GM21737 (cell line): ENCODE results near the gene CREG1.
"Not testable (repeated sequence)": the region's sequence is repeated elsewhere in the genome, so short reads cannot be mapped to it uniquely, and the experiment has no call there.

Source experiments
- ATAC-seq: cut with Tn5 transposase; IDR thresholded peaks from one replicate; pipeline ENCODE4 v1.9.1; 2021; ENCODE audit warnings: mild to moderate bottlenecking, moderate library complexity; ENCODE audit not compliant: unreplicated experiment

The CREG1 gene

DNA sequence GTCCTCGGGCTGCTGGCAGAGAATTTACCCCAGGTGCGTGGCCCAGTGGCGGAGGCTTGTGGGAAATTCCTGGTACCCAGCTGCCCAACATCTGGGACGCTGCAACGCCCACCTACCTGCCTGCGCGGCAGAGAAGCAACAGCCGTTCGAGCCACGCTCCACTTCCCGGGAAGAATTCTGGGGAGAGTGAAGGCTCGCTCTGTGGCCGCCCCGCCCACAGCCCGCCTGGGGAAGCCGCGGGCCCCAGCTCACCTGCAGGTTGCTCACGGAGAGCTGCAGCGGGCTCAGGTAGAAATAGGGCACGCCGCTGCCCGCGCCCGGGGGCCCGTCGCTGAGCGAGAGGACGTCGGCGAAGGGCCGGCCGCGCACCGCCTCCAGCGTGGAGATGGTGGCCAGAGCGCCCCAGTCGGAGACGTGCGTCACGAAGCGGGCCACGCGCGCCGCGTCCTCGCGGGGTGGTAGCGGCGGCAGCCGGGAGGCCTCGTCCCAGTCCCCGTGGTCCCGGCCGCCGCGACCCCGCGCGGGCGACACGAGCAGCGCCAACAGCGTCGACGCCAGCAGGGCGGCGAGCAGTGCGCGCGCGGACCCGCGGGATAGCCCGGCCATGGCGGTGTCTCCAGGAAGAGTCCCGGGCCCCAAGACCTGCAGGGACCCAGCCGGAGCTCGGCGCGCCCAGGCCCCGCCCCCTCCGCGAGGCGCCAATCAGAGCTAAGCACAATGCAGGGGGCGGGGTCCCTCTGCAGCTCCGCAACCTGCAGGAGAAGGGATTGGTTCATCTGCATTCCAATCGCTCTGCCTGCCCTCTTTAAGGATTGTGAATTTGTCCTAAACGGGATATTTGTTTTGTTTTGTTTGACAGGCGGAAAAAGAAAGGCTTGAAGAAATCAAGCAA is at the start of gene CREG1:
Gene CREG1 (minus strand): TSS at position 627 of the 892 bp plus-strand sequence.
- ATAC-seq, result peak; percentile 98

DNA sequence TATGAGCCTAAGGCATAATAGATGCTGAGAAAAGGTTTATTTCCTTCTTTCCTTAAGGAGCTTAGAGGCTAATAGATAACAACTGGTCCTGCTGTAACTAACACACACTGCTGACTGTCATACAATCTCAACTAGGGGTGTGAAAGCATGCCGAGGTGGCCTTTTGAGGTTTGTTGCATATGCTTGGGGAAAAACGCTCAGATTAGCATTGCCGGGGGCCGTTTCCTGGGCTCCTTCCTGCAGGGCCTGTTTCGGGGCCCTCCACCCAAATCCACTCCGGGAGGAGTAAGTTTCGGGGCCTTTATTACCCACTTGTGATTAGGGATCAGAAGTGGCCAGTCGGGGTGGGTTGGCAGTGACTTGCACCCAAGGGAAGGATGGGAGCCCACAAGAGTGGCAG is 49.3 kb upstream of the CREG1 start:
- no peak for ATAC-seq

DNA sequence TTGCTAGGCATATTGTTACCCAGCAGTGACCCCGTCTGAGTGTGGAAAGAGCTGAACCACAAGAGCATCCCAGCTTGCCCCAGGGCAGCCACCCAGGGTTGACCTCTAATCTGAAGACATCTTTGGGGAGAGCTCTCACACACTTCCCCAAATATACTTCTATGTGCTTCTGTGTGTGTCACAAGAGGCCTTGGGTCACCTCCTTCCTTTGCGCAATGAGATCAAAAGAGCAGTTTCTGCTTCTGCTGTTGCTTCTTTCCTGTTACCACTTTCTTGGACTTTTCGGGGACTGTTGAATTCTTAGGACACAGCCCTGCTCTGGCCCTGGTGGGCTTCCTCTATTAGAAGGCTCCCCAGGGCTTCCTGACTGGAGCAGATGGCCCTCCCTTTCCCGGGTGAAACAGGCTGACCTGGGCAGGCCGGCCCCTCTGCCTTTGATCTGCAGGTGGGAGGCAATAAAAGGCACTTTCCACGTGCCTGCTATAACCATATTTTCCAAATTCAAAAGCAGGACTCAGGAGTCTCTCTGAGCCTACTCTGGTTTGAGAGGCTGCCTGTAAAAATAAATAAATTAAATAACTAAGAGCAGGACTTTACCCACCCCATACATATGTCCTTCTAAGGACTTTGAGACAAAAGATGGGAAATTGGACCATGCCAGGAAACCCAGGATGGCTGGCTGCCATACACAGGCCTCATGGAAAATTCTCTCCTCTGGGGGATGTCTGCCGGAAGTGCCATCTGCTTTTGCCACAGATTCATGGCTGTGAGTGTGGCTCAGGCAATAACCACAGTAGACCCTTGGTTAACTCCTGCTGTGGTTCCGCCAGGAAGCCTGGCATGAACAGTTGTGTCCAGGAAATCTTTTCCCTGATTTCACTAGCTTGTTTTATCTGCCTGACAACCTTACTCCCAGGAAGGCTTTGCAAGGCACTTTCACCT is 48.2 kb upstream of the CREG1 start:
- no peak for ATAC-seq

DNA sequence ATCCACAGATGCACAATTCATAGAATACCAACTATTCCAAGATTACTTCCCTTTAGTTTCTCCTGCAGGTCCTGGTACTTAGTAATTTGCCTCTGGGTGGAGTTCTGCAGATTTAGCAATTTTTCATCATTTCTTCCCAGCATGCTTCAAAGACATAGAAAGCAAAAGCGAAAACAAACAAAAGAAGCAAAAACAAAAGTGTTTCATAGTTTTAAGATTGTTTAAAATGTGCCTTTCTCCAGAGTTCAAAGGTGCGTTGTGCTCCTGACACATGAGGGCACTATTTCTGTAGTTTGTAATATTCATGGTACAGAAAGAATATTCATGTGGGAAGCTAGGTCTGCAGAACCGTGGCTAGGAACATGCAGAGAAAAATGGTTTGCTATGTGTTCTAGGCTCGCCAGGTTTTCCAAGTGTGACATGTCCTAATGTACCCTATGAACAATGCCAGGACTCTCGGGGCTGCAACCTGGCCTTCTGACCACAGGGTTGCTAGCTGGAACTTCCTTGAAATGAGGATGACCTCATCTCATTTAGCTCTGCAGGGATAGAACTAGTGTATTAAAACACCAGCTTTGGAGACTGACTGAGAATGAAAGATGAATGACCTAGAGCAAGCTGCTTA is 46.5 kb upstream of the CREG1 start:
- ATAC-seq, result peak; percentile 75

DNA sequence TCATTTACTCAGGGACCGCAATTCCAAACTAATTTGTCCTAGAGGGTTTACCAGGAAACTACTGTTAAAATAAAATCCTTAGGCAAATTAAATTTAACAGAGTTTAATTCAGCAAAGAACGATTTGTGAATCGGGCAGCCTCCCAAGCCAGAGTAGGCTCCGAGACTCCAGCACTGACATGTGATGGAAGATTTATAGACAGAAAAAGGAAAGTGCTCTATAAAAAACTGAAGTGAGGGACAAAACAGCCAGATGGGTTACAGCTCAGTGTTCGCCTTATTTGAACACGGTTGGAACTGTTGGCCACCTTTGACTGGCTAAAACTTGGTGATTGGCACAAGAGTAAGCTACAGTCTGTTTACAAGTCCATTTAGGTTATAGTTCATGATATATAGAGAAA is 41.3 kb upstream of the CREG1 start:
- ATAC-seq, result no peak

DNA sequence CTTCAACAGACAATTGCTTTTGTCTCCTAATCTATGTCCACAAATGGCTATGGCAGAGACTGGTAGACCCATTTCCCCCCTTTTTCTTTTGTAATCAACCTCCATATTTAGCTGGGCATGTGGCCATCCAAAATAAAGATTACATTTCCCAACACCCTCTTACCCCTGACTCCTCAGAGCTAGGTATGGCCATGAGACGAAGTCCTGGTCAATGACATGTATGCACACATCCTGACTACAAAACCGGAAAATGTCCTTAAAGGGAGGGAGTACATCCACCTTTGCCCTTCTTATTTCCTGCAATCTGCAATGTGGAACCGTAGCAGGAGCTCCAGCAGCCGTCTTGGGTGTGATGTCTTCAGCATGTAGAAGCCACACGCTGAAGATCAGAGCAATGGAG is 40.3 kb upstream of the CREG1 start:
- no peak for ATAC-seq

DNA sequence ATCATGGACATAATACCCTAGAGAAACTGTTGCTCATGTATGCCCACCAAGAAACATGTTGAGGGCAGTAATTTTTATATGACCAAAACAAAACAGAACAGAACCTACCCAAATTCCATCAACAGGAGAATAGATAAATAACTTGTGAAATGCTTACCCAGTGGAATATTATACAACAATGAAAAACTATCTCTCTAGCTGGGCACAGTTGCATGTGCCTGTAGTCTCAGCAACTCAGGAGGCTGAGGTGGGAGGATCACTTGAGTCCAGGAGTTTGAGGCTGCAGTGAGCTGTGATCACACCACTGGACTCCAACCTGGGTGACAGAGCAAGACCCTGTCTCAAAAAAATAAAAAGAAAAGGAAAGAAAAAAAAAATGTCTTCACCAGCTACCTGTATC is 38.9 kb upstream of the CREG1 start:
- no peak for ATAC-seq

DNA sequence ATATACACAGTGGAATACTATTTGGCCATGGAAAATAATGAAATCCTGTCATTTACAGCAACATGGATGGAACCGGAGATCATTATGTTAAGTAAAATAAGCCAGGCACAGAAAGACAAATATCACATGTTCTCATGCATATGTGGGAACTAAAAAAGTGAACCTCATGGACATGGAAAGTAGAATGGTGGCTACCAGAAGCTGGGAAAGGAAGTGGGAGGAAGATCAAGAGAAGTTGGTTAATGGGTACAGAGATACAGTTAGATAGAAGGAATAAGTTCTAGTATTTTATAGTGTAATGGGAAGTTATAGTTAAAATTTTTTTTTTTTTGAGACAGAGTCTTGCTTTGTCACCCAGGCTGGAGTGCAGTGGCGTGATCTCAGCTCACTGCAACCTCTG is 34.8 kb upstream of the CREG1 start:
- ATAC-seq, result no peak

DNA sequence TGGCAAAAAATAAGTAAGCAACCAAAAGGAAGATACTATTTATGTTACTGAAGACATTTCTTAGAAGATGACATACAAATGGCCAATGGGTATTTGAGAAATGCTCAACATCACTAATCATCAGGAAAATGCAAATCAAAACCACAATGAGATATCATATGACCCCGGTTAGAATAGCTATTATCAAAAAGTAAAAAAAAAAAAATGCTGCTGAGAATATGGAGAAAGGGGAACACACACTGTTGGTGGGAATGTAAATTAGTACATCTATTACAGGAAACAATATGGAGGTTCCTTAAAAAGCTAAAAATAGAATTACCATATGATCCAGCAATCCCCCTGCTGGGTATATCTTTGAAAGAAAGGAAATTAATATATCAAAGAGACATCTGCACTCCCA is 34.3 kb upstream of the CREG1 start:
- ATAC-seq, result no peak

DNA sequence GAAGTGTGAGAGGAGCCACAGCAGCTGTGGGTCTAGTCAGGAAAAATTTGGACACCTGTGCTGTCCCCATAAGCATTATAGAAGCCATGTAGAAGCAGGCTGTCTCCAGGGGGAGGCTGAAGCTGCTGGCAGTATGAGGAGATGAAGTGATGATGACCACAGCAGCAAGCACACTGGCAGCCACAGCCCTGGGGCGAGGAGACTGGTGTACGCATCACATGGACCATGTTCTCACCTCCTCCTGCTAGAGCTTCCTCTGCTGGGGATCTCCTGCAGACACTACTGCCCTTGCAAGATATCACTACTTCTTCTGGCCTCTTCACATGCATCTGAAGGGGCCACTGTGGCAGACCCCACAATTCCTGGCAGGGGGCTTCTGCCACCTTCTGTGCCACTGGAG is 33.8 kb upstream of the CREG1 start:
- ATAC-seq, result no peak

DNA sequence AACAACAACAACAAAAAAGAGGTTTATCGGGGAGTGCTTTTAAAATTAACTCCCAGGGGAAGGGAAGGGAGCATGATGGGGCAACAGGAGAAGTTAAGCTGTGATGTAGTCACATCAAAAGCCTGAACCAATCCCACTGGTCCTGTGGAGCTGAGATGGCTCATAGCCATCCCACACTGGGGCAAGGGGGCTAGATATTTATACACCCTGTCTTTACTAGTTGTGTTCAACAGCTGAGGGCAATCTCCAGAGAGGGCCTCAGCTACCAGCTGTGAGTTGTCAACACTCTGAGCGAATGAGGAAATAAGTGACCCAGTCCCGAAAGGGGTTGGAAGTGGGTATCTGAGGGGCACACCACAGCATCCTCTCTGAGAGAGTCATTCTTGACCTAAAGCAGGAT is 31.0 kb upstream of the CREG1 start:
- no peak for ATAC-seq

DNA sequence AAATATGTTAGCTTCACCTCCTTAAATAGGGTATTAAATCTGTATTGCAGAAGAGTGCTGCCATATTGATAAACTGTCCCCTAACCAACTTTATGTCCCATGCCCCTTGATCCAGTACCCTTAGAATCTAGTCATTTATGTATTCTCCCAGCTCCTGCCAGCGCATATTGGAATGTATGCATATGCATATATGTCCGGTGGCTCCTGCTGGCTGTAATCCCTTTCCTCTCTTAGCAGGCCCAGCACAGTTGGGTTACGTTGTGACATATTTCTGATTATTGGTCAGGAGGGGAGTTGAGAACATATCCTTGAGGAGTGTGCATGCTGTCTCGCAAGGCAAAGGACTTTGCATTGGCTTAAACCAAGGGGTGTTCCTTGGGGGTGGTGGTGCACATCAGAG is 29.2 kb upstream of the CREG1 start:
- ATAC-seq, result no peak

DNA sequence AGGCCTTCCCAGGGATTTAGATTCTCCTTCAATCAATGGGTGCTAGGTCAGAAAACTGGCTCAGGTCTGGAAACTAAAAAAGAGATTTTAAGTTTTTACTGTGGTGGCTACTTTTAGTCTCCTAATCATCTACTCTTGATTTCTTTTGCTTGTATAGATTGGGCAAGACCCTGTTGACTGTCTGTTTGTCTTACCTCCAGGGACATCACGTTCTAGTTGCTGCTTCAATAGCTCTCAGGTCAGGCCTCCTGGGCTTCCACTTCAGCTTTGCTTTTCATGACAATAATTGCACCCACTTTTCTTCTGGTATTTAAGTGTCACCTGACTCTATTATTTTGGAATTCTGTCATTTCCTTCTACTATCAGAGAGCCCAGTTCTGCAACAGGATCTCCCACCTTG is 28.5 kb upstream of the CREG1 start:
- ATAC-seq, result no peak

DNA sequence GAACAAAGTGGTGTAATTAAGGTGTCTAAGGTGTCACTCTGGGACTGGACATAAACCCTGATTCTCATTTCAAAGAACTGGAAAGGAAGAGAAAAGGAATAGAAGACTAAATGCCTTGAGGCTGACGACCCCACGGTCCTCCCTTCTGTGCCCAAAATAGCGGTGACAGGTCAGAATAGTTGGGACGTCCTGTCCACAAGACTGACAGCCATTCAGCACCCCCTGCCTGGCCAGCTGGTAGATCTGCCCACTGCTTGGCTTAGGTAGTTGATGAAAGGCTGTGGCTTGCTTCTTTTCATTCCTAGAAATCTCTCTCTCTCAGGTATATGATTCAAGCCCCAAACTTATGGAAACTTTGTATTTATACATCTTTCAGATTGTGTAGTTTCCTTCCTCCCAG is 26.4 kb upstream of the CREG1 start:
- no peak for ATAC-seq

DNA sequence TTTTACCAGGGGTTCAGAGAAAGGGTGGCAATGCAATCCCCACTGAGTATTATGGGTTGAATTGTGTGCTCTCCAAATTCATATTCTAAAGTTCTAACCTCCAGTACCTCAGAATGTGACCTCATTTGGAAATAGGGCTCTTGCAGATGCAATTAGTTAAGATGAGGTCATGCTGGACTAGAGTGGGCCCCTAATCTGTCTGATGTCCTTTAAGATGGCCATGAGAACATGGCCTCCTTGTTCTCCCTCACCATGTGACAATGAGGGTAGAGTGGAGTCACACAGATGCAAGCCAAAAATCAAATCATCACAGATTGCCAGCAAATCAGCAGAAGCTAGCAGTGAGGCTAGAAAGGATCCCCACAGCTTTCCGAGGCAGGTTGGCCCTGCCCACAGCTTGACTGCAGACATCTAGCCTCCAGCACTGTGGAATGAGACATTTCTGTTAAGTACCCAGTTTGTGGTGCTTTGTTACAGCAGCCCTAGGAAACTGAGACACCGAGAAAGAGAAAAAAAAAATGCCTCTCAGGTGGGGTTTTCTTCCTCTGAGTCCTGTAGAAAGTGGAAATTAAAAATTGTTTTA is 25.5 kb upstream of the CREG1 start:
- no peak for ATAC-seq

DNA sequence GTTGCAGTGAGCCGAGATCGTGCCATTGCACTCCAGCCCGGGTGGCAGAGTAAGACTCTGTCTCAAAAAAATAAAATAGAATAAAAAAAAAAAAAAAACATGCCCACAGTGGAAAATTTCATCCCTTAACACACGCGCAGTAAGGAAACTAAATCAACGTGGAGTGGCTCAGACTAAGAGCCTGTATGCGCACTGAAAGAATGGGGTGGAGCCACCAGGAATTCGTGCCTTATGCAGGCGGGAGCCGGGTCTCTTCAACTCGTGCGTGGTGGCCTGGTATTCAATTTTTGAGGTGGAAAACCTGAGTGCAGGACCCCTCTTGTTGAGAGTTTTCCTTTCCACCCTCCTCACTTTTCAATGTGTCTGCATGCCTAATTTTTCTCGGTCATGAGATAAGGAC is 22.1 kb upstream of the CREG1 start:
- no peak for ATAC-seq

DNA sequence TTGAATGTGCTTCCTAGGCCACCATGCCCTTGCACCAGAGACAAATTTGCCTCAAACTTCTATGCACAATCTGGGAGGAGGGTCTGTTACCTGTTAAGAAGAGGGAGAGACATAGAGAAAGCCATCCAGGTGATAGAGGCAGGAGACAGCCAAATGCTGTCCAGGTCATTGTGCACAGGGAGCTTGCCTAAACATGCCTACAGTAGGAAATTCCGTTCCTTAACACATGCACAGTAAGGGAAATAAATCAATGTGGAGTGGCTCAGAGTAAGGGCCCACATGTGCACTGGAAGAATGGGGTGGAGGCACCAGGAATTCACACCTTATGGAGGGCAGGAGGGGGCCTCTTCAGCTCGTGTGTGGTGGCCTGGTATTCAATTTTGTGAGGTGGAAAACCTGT is 19.5 kb upstream of the CREG1 start:
- ATAC-seq, result no peak

DNA sequence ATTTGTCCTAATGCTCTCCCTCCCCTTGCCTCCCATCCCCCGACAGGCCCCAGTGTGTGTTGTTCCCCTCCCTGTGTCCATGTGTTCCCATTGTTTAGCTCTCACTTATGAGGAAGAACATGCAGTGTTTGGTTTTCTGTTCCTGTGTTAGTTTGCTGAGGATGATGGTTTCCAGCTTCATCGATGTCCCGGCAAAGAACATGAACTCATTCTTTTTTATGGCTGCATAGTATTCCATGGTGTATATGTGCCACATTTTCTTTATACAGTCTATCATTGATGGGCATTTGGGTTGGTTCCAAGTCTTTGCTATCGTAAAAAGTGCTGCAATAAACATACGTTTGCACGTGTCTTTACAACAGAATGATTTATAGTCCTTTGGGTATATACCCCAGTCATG is 17.1 kb upstream of the CREG1 start:
- ATAC-seq, result not testable (repeated sequence)

DNA sequence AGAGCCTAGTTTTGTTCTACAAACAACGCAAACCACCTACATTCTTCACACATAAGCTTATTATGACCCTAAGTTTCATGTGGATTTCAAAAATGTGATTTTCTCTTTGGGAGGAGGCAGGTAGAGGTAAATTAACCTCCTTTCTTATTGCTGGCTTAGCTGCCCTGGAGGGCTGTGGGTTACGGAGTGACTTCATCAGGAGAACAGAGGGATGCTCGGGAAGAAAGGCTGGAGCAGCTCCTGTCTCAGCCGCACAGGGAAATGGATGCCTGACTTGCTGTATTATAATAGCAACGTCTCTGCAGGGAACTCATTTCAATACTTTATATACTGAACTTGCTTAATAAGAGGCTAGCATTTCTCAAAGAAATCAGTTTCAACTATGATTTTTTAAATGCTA is 14.1 kb upstream of the CREG1 start:
- no peak for ATAC-seq

DNA sequence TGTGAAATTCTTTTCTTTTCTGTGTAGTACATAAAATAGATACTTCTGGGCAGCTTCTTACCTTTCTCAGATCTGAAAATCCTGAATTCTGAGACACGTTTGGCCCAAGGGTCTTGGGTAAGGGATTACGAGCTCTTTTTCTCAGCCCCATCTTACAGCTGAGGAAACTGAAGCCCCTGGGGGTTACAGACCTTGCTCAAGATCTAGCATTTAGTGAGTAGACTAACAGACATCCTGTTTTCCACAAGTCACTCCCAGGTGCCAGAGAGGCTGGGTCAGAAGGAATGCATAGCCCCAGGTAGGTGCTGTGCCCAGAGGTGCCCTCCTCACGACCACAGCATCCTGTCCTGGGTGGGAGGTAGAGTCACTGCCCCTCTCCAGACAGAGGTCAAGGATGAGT is 13.2 kb upstream of the CREG1 start:
- ATAC-seq, result no peak

DNA sequence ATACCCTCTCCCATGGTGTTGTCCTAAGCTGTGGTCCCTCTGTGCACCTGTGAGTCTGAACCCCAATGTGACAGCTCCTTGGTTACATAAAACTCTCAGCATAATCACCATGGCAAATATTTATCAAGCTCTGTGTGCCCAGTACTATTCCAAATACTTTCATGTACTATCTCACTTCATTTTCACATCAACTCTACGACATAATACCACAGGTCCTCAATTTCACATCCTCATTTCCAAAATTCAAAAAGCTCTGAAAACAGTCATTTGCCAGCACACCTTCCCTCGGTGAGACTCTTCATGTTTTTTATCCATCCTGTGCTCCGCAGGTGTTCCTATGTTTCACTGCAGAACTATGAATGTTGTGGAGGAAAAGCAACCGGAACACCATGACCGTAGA is 12.4 kb upstream of the CREG1 start:
- ATAC-seq, result no peak
